Neural crest cell (in vitro differentiated cells): ENCODE measurements around the gene C19orf67. TPM values are rescaled to one million over a fixed set of nuclear protein-coding genes. Genes with fewer than 3 reads are reported as not detected.

Experiments
- DNase-seq: peaks from one replicate; pipeline ENCODE4 v3.0.0; 2021; ENCODE audit warnings: low read depth, mixed read lengths, low spot score
- H3K27ac Mint-ChIP-seq: one replicate; pipeline ENCODE4 v1.8.0; 2021; ENCODE audit warnings: mild to moderate bottlenecking, mixed read lengths; ENCODE audit not compliant: unreplicated experiment
- H3K27me3 Mint-ChIP-seq: 2 replicates; pipeline ENCODE4 v1.8.0; 2021; ENCODE audit warnings: low read depth, mild to moderate bottlenecking, mixed read lengths
- H3K36me3 Mint-ChIP-seq: 2 replicates; pipeline ENCODE4 v1.8.0; 2021; ENCODE audit warnings: low read depth, mild to moderate bottlenecking, mixed read lengths
- H3K4me1 Mint-ChIP-seq: 2 replicates; pipeline ENCODE4 v1.8.0; 2021; ENCODE audit warnings: mixed read lengths
- H3K4me3 Mint-ChIP-seq: one replicate; pipeline ENCODE4 v1.8.0; 2021; ENCODE audit warnings: mild to moderate bottlenecking, mixed read lengths
- H3K9me3 Mint-ChIP-seq: 2 replicates; pipeline ENCODE4 v1.8.0; 2021; ENCODE audit warnings: mixed read lengths
- CTCF ChIP-seq: fragments of 200-600 bp; sonication (generic); conservative IDR thresholded peaks from 2 replicates; pipeline ENCODE4 v1.5.0; 2021; ENCODE audit warnings: antibody characterized with exemption, mild to moderate bottlenecking
- total RNA-seq: library from RNA; stranded (reverse); gene quantifications from 2 replicates; pipeline ENCODE4 v1.2.1, GENCODE V29; 2021

C19orf67 gene
- total RNA-seq, 1 donor from 2014 or later: not detected

GRCh38 chr19:14120497-14120780 lies 34.9 kb upstream of the C19orf67 start:
- H3K36me3 Mint-ChIP-seq: peaks cover 3% of the 10 kb centered on the region
- no peak overlapping the region for H3K4me3 Mint-ChIP-seq
- peaks cover 25% of the 10 kb centered on the region for H3K4me1 Mint-ChIP-seq
- no peaks in the 10 kb centered on the region for H3K9me3 Mint-ChIP-seq
- no peaks in the 10 kb centered on the region for H3K27me3 Mint-ChIP-seq
- H3K27ac Mint-ChIP-seq: no peak overlapping the region
- no peak for DNase-seq
- TF ChIP-seq CTCF: no peak

DNA sequence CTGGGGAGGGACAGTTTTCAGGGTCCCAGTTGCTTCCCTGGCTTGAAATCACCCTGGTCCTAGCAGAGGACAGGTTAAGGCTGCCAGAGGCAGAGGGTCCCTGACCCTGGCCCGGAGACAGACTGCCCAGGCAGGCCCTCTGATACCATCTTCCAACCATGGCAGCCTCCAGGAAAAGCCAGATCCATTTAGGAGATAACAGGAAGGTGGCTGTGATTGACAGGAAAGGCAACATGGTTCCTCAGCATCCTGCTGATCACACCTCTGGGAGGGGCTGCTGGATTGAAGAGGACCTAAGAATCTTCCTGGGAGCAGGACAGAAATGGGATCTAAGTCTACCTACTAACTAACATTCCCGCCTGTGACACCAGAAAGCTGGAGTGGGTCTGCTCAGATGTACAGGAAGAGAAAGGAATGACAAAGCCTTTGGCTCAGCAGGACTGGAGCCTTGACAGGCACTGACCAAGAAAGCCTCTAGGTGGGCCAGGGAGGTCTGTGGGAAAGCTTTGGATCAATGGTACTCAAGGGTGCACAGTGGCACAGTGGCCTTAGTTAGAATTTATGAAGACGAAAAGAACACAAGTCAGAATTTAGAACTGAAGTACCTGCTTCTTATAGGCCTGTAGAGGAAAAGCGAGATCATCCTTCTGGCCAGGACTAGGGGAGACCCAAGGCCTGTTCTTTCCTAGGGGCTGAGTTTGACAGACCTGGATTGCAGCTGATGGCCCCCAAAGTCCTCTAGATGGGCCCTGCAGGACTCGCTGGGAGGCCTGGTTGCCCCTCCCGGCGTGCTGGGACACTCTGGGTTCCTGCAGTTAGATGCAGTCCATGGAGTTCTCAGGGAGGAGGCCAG lies 34.3 kb upstream of the C19orf67 start:
- H3K9me3 Mint-ChIP-seq: no peaks in the 10 kb centered on the region
- H3K27ac Mint-ChIP-seq: no peak overlapping the region
- DNase-seq: no peak
- no peaks in the 10 kb centered on the region for H3K27me3 Mint-ChIP-seq
- peaks cover 3% of the 10 kb centered on the region for H3K36me3 Mint-ChIP-seq
- H3K4me1 Mint-ChIP-seq: peaks cover 26% of the 10 kb centered on the region
- H3K4me3 Mint-ChIP-seq: peak overlapping the region; percentile 65
- TF ChIP-seq CTCF: no peak

DNA sequence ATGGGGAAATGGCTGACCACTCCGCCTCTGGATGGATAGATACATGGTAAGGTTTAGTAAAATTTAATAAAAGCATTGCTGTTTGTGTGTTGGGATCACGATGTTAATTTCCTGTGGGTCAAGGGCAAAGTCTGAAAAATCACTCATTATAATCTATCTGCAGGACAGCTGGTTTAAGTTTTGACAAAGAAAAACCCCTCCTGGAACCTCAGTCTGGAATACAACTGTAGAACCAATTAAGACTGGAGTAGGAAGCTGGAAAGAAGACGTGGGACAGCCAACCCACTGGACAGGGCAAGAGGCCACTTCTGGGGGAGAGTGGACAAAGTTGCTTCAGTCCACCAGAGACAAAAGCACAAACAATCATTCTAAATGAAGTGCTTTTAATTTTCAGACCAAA lies 33.6 kb upstream of the C19orf67 start:
- no peak for TF ChIP-seq CTCF
- H3K9me3 Mint-ChIP-seq: no peaks in the 10 kb centered on the region
- peaks cover 26% of the 10 kb centered on the region for H3K4me1 Mint-ChIP-seq
- DNase-seq: no peak
- H3K4me3 Mint-ChIP-seq: peak overlapping the region; percentile 87
- H3K27ac Mint-ChIP-seq: peak overlapping the region; percentile 97
- H3K36me3 Mint-ChIP-seq: no peaks in the 10 kb centered on the region
- H3K27me3 Mint-ChIP-seq: no peaks in the 10 kb centered on the region

DNA sequence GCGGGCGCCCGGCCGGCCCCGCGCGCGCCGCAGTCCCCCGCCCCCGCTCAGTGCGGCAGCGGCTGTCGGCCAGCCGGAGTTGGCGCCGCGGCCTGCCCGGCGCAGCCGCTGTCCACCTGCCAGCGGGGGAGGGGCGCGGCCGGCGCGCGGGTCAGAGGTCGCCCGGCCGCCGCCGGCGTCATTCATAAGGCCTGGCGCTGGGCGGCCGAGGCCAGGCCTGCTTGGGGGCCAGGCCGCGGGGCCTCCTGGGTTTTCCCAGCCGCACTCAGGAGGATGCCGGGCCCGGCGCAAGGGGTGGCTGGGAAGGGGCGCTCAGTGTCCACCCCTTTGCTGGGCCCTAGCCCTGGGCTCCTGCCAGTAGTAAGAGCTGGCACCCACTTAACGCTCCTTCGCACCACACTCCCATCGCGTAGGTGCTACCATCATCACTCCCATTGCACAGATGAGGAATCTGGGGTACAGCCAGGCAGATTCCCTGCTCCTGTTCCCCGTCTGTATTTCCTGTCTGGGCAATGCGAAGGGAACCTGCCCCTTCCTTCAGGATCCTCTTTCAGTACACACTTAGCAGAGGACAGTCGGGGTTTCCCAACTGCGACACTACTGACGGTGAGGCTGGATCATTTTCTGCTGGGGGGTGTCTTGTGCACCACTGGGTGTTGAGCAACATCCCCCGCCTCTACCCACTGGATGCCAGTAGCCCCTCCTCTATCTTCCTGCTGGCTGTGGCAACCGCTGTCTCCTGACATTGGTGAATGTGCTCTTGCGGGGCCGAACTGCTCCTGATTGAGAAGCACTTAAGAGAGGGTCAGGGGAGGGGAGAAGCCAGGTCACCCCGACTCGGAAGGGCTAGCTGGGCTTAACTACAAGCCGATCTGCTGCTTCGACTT lies 32.8 kb upstream of the C19orf67 start:
- H3K27ac Mint-ChIP-seq: peak overlapping the region; percentile 97
- H3K27me3 Mint-ChIP-seq: no peaks in the 10 kb centered on the region
- peaks cover 26% of the 10 kb centered on the region for H3K4me1 Mint-ChIP-seq
- peak overlapping the region; percentile 87 for H3K4me3 Mint-ChIP-seq
- DNase-seq: no peak
- no peaks in the 10 kb centered on the region for H3K36me3 Mint-ChIP-seq
- no peaks in the 10 kb centered on the region for H3K9me3 Mint-ChIP-seq
- no peak for TF ChIP-seq CTCF

GRCh38 chr19:14117668-14118164 lies 32.1 kb upstream of the C19orf67 start, which contains the start of gene PRKACA:
PRKACA (minus strand) TSS chr19:14117762; CDS start chr19:14117547, 215 bp downstream.
- Mint-ChIP-seq H3K4me3 (peak within 1 kb of the TSS; percentile 96), H3K27ac (peak within 1 kb of the TSS; percentile 97), H3K27me3 (no peaks in the 10 kb centered on the region), H3K36me3 (no peaks in the 10 kb centered on the region), H3K4me1 (peaks cover 31% of the 10 kb centered on the region), H3K9me3 (no peaks in the 10 kb centered on the region)
- peak; percentile 95 for DNase-seq
- no peak for TF ChIP-seq CTCF
